Activated naive CD8-positive, alpha-beta T cell (primary cell): Measurements from ENCODE around the gene HTT-AS.

Experiments used
- H3K27ac Mint-ChIP-seq: one replicate; pipeline ENCODE4 v1.8.0; 2021; ENCODE audit warnings: mixed read lengths
- H3K27me3 Mint-ChIP-seq: one replicate; pipeline ENCODE4 v1.8.0; 2021; ENCODE audit warnings: mixed read lengths
- H3K36me3 Mint-ChIP-seq: one replicate; pipeline ENCODE4 v1.8.0; 2021; ENCODE audit warnings: mixed read lengths
- H3K4me1 Mint-ChIP-seq: one replicate; pipeline ENCODE4 v1.8.0; 2021; ENCODE audit warnings: low read depth, mixed read lengths
- H3K4me3 Mint-ChIP-seq: one replicate; pipeline ENCODE4 v1.8.0; 2021; ENCODE audit warnings: mild to moderate bottlenecking, mixed read lengths
- H3K9me3 Mint-ChIP-seq: one replicate; pipeline ENCODE4 v1.8.0; 2021; ENCODE audit warnings: low read depth, mixed read lengths

HTT-AS gene

GRCh38 chr4:3035249-3035648 lies 39.1 kb downstream of the HTT-AS start:
- no peaks in the 10 kb centered on the region for H3K36me3 Mint-ChIP-seq
- no peak overlapping the region for H3K27ac Mint-ChIP-seq
- peaks cover 2% of the 10 kb centered on the region for H3K27me3 Mint-ChIP-seq
- H3K9me3 Mint-ChIP-seq = no peaks in the 10 kb centered on the region
- peaks cover 15% of the 10 kb centered on the region for H3K4me1 Mint-ChIP-seq
- no peak overlapping the region for H3K4me3 Mint-ChIP-seq

- Mint-ChIP-seq H3K4me1 (peaks cover 15% of the 10 kb centered on the region), H3K27me3 (peaks cover 2% of the 10 kb centered on the region), H3K9me3 (no peaks in the 10 kb centered on the region), H3K36me3 (no peaks in the 10 kb centered on the region), H3K4me3 (no peak overlapping the region), H3K27ac (no peak overlapping the region)
These were observed 40.1 kb downstream of the HTT-AS start for GRCh38 chr4:3034231-3034630.

GRCh38 chr4:3031357-3032082 lies 42.8 kb downstream of the HTT-AS start:
- Mint-ChIP-seq H3K27ac (no peak overlapping the region), H3K36me3 (no peaks in the 10 kb centered on the region), H3K27me3 (no peaks in the 10 kb centered on the region), H3K4me3 (no peak overlapping the region), H3K4me1 (no peaks in the 10 kb centered on the region), H3K9me3 (no peaks in the 10 kb centered on the region)

- H3K27ac Mint-ChIP-seq = no peak overlapping the region
- no peaks in the 10 kb centered on the region for H3K4me1 Mint-ChIP-seq
- H3K4me3 Mint-ChIP-seq = no peak overlapping the region
- H3K9me3 Mint-ChIP-seq = no peaks in the 10 kb centered on the region
- H3K27me3 Mint-ChIP-seq = no peaks in the 10 kb centered on the region
- H3K36me3 Mint-ChIP-seq = no peaks in the 10 kb centered on the region
These were observed 43.6 kb downstream of the HTT-AS start for GRCh38 chr4:3030566-3031356.

GRCh38 chr4:3029464-3029863 lies 44.9 kb downstream of the HTT-AS start:
- H3K4me1 Mint-ChIP-seq = no peaks in the 10 kb centered on the region
- H3K9me3 Mint-ChIP-seq = no peaks in the 10 kb centered on the region
- H3K36me3 Mint-ChIP-seq = no peaks in the 10 kb centered on the region
- no peaks in the 10 kb centered on the region for H3K27me3 Mint-ChIP-seq
- H3K27ac Mint-ChIP-seq = no peak overlapping the region
- no peak overlapping the region for H3K4me3 Mint-ChIP-seq

- Mint-ChIP-seq H3K27ac (no peak overlapping the region), H3K4me3 (no peak overlapping the region), H3K9me3 (peaks cover 3% of the 10 kb centered on the region), H3K36me3 (peaks cover 3% of the 10 kb centered on the region), H3K27me3 (no peaks in the 10 kb centered on the region), H3K4me1 (no peaks in the 10 kb centered on the region)
These were observed 47.8 kb downstream of the HTT-AS start for GRCh38 chr4:3026540-3026939.

- no peak overlapping the region for H3K4me3 Mint-ChIP-seq
- H3K4me1 Mint-ChIP-seq = peaks cover 2% of the 10 kb centered on the region
- no peaks in the 10 kb centered on the region for H3K27me3 Mint-ChIP-seq
- H3K9me3 Mint-ChIP-seq = peaks cover 3% of the 10 kb centered on the region
- no peak overlapping the region for H3K27ac Mint-ChIP-seq
- peaks cover 3% of the 10 kb centered on the region for H3K36me3 Mint-ChIP-seq
These were observed 48.5 kb downstream of the HTT-AS start for GRCh38 chr4:3025881-3026280.

- Mint-ChIP-seq H3K36me3 (peaks cover 3% of the 10 kb centered on the region), H3K27me3 (no peaks in the 10 kb centered on the region)
These were observed 51.7 kb downstream of the HTT-AS start for GRCh38 chr4:3022651-3023050.

GRCh38 chr4:3022112-3022511 lies 52.2 kb downstream of the HTT-AS start:
- peaks cover 3% of the 10 kb centered on the region for H3K9me3 Mint-ChIP-seq
- H3K27ac Mint-ChIP-seq = no peak overlapping the region
- peaks cover 2% of the 10 kb centered on the region for H3K4me1 Mint-ChIP-seq
- no peaks in the 10 kb centered on the region for H3K27me3 Mint-ChIP-seq
- peaks cover 3% of the 10 kb centered on the region for H3K36me3 Mint-ChIP-seq
- H3K4me3 Mint-ChIP-seq = no peak overlapping the region

More at GRCh38 chr4:3022651-3023050, 51.7 kb downstream of the HTT-AS start:
- Mint-ChIP-seq H3K27ac (no peak overlapping the region), H3K9me3 (peaks cover 3% of the 10 kb centered on the region), H3K4me3 (no peak overlapping the region), H3K4me1 (peaks cover 2% of the 10 kb centered on the region)

- Mint-ChIP-seq H3K36me3 (peaks cover 3% of the 10 kb centered on the region), H3K27me3 (no peaks in the 10 kb centered on the region), H3K27ac (no peak overlapping the region), H3K9me3 (peaks cover 3% of the 10 kb centered on the region), H3K4me3 (no peak overlapping the region), H3K4me1 (peaks cover 2% of the 10 kb centered on the region)
These were observed 52.7 kb downstream of the HTT-AS start for GRCh38 chr4:3021627-3022026.

- H3K4me3 Mint-ChIP-seq = no peak overlapping the region
- peaks cover 2% of the 10 kb centered on the region for H3K4me1 Mint-ChIP-seq
- peaks cover 3% of the 10 kb centered on the region for H3K36me3 Mint-ChIP-seq
- peaks cover 3% of the 10 kb centered on the region for H3K9me3 Mint-ChIP-seq
- no peaks in the 10 kb centered on the region for H3K27me3 Mint-ChIP-seq
- no peak overlapping the region for H3K27ac Mint-ChIP-seq
These were observed 53.2 kb downstream of the HTT-AS start for GRCh38 chr4:3021127-3021526.

- Mint-ChIP-seq H3K4me1 (peaks cover 2% of the 10 kb centered on the region), H3K27ac (no peak overlapping the region), H3K9me3 (peaks cover 3% of the 10 kb centered on the region), H3K27me3 (no peaks in the 10 kb centered on the region), H3K4me3 (no peak overlapping the region), H3K36me3 (peaks cover 3% of the 10 kb centered on the region)
These were observed 55.0 kb downstream of the HTT-AS start for GRCh38 chr4:3019145-3019846.

- Mint-ChIP-seq H3K4me1 (peaks cover 2% of the 10 kb centered on the region), H3K4me3 (no peak overlapping the region), H3K27me3 (no peaks in the 10 kb centered on the region), H3K36me3 (no peaks in the 10 kb centered on the region), H3K9me3 (no peaks in the 10 kb centered on the region), H3K27ac (no peak overlapping the region)
These were observed 56.8 kb downstream of the HTT-AS start for GRCh38 chr4:3017504-3017903.

- H3K27me3 Mint-ChIP-seq = no peaks in the 10 kb centered on the region
- no peak overlapping the region for H3K27ac Mint-ChIP-seq
- no peak overlapping the region for H3K4me3 Mint-ChIP-seq
- H3K4me1 Mint-ChIP-seq = peaks cover 2% of the 10 kb centered on the region
- H3K9me3 Mint-ChIP-seq = no peaks in the 10 kb centered on the region
- no peaks in the 10 kb centered on the region for H3K36me3 Mint-ChIP-seq
These were observed 57.4 kb downstream of the HTT-AS start for GRCh38 chr4:3016961-3017360.

GRCh38 chr4:3013839-3014350 lies 60.4 kb downstream of the HTT-AS start:
- no peaks in the 10 kb centered on the region for H3K9me3 Mint-ChIP-seq
- no peak overlapping the region for H3K27ac Mint-ChIP-seq
- H3K4me3 Mint-ChIP-seq = no peak overlapping the region
- no peaks in the 10 kb centered on the region for H3K27me3 Mint-ChIP-seq
- no peaks in the 10 kb centered on the region for H3K36me3 Mint-ChIP-seq
- H3K4me1 Mint-ChIP-seq = no peaks in the 10 kb centered on the region
